ENCODE results near the gene SLIT3.

- TF ChIP-seq FOXM1 (IDR thresholded peaks at IDR 0.05; ENCODE audit: low read depth, low read length) (no peak), YY1 (IDR thresholded peaks at IDR 0.05; ENCODE audit: low read depth, low read length) (no peak), HSF1 (IDR thresholded peaks at IDR 0.05; ENCODE audit: low read depth, low read length) (no peak), POLR2AphosphoS2 (IDR thresholded peaks at IDR 0.05; ENCODE audit: low read depth, low read length) (no peak), MTA3 (IDR thresholded peaks at IDR 0.05; ENCODE audit: borderline replicate concordance, low read length) (no peak)
These were observed 142.2 kb downstream of the SLIT3 start for GRCh38 chr5:169158764-169159163.
